ENCODE results near the gene SLC25A40.

GRCh38 chr7:87852306-87852705 lies 23.9 kb downstream of the SLC25A40 start:
- no peak for TF ChIP-seq CTCF (IDR thresholded peaks at IDR 0.05; ENCODE audit: low read length)
- TF ChIP-seq EZH2 (IDR thresholded peaks at IDR 0.05; ENCODE audit: borderline replicate concordance, low read length) = no peak
